Measurements from ENCODE around the gene BTG2.

The BTG2 gene

GRCh38 chr1:203346060-203346768 is 40.9 kb downstream of the BTG2 start:
- DNase-seq: no peak

GRCh38 chr1:203346769-203347102 is 41.4 kb downstream of the BTG2 start:
- no peak for DNase-seq

- no peak for DNase-seq
Observed at GRCh38 chr1:203349166-203349565, 43.8 kb downstream of the BTG2 start.

- no peak for DNase-seq
Observed at GRCh38 chr1:203349773-203350524, 44.6 kb downstream of the BTG2 start.

GRCh38 chr1:203351037-203351625 is 45.8 kb downstream of the BTG2 start, which contains the start of gene FMOD:
Gene FMOD, minus strand, starts transcription at chr1:203351122. Its CDS starts 2,852 bp downstream, at chr1:203348270.
- no peak for DNase-seq

- no peak for DNase-seq
Observed at GRCh38 chr1:203353486-203353885, 48.2 kb downstream of the BTG2 start.

- no peak for DNase-seq
Observed at GRCh38 chr1:203354246-203354645, 48.9 kb downstream of the BTG2 start.

- DNase-seq: no peak
Observed at GRCh38 chr1:203359010-203359571, 53.8 kb downstream of the BTG2 start.

Measured in CD4-positive, alpha-beta T cell treated with Interferon alpha-2 for 1 hour (primary cell).